ENCODE results near the gene RAB3GAP1. TPM values are rescaled to one million over a fixed set of nuclear protein-coding genes. Genes with fewer than 3 reads are reported as not detected.

The RAB3GAP1 gene
- total and polyA plus RNA-seq, 12 donors, result 17.5 to 64.2 (median 50.9) TPM

DNA sequence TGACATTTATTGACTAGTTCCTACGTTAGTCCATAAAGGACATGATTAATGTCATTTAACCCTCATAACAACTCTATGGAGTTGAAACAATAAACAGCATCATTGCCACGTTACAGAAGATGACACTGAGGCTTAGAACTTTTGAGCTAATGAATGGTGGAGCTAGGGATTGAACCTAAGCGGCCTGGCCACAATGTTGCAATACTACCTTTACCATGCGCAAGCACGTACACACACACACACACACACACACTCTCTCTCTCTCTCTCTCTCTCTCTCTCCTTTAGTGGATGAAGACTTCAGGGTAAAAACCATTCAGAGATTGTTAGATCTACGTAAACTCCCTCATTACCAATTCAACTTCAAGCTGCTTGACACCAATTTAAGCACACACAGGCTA lies 4.0 kb upstream of the RAB3GAP1 start:
- DNase-seq (no peak), ATAC-seq (no peak)
- no peaks in the 10 kb centered on the region for H3K9me3 ChIP-seq
- H3K27me3 ChIP-seq, result peaks cover 0 to 5% (median 0%) of the 10 kb centered on the region in 7 donors
- intact Hi-C loops (cut with DNase I), result no loop called here
- WGBS, 2 donors, result 89 to 90% methylated on average over 6 of the region's 6 CpGs
- no peaks in the 10 kb centered on the region for H3K36me3 ChIP-seq
- TF ChIP-seq, protein P1, sequence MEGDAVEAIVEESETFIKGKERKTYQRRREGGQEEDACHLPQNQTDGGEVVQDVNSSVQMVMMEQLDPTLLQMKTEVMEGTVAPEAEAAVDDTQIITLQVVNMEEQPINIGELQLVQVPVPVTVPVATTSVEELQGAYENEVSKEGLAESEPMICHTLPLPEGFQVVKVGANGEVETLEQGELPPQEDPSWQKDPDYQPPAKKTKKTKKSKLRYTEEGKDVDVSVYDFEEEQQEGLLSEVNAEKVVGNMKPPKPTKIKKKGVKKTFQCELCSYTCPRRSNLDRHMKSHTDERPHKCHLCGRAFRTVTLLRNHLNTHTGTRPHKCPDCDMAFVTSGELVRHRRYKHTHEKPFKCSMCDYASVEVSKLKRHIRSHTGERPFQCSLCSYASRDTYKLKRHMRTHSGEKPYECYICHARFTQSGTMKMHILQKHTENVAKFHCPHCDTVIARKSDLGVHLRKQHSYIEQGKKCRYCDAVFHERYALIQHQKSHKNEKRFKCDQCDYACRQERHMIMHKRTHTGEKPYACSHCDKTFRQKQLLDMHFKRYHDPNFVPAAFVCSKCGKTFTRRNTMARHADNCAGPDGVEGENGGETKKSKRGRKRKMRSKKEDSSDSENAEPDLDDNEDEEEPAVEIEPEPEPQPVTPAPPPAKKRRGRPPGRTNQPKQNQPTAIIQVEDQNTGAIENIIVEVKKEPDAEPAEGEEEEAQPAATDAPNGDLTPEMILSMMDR (IDR thresholded peaks at IDR 0.05), result no peak
- no peak overlapping the region for H3K4me3 ChIP-seq
- peaks cover 0 to 13% (median 8%) of the 10 kb centered on the region in 9 donors for H3K4me1 ChIP-seq
- no peak overlapping the region for H3K27ac ChIP-seq

- peak overlapping the region in 5 of 10 donors; percentile 3 to 49 (median 18) for H3K27ac ChIP-seq
- ATAC-seq (no peak), DNase-seq (no peak)
- 52 to 57% methylated on average over 3 of the region's 3 CpGs for WGBS, 2 donors
- no peak overlapping the region for H3K4me3 ChIP-seq
- no peaks in the 10 kb centered on the region for H3K36me3 ChIP-seq
- TF ChIP-seq, protein P1 (IDR thresholded peaks at IDR 0.05), result no peak
- intact Hi-C loops (cut with DNase I), result loop anchor here in 1 of 10 donors (10.0 kb wide), 1 partner anchor 65 kb away; no protein-coding TSS in a partner anchor
- peaks cover 3 to 33% (median 28%) of the 10 kb centered on the region in 9 donors for H3K4me1 ChIP-seq
- H3K9me3 ChIP-seq, result no peaks in the 10 kb centered on the region
- no peaks in the 10 kb centered on the region for H3K27me3 ChIP-seq
Measured at GRCh38 chr2:135050132-135050531, 2.0 kb upstream of the RAB3GAP1 start.

- H3K36me3 ChIP-seq, result no peaks in the 10 kb centered on the region
- no peaks in the 10 kb centered on the region for H3K27me3 ChIP-seq
- ATAC-seq (peak in 6 of 8 donors; percentile 20 to 79 (median 35)), DNase-seq (peak in 1 of 2 donors; percentile 21)
- 42 to 57% methylated on average over 6 of the region's 6 CpGs for WGBS, 2 donors
- peaks cover 3 to 37% (median 33%) of the 10 kb centered on the region in 9 donors for H3K4me1 ChIP-seq
- intact Hi-C loops (cut with DNase I), result loop anchor here in 1 of 10 donors (10.0 kb wide), 1 partner anchor 64 kb away; no protein-coding TSS in a partner anchor
- no peak overlapping the region for H3K4me3 ChIP-seq
- TF ChIP-seq, protein P1 (IDR thresholded peaks at IDR 0.05), result no peak
- no peaks in the 10 kb centered on the region for H3K9me3 ChIP-seq
- peak overlapping the region in 7 of 10 donors; percentile 3 to 49 (median 18) for H3K27ac ChIP-seq
Measured at GRCh38 chr2:135050684-135051083, 1.4 kb upstream of the RAB3GAP1 start.

GRCh38 chr2:135052997-135053474 lies 944 bp downstream of the RAB3GAP1 start:
- H3K9me3 ChIP-seq, result no peaks in the 10 kb centered on the region
- WGBS, 2 donors, result 5 to 10% methylated on average over 15 of the region's 15 CpGs
- TF ChIP-seq, protein P1 (IDR thresholded peaks at IDR 0.05), result no peak
- H3K4me1 ChIP-seq, result peaks cover 3 to 56% (median 33%) of the 10 kb centered on the region in 9 donors
- H3K27me3 ChIP-seq, result no peaks in the 10 kb centered on the region
- H3K4me3 ChIP-seq, result peak overlapping the region; percentile 50 to 92 (median 82)
- peaks cover 0 to 6% (median 0%) of the 10 kb centered on the region in 9 donors for H3K36me3 ChIP-seq
- H3K27ac ChIP-seq, result peak overlapping the region; percentile 80 to 97 (median 93)
- ATAC-seq (peak in 5 of 8 donors; percentile 14 to 35 (median 27)), DNase-seq (no peak)
- intact Hi-C loops (cut with DNase I), result loop anchor here in 1 of 10 donors (10.0 kb wide), 1 partner anchor 62 kb away; no protein-coding TSS in a partner anchor

Data from heart right ventricle (tissue), 16 donors.